ENCODE results near the gene SYT9. TPM values are rescaled to one million over a fixed set of nuclear protein-coding genes. Genes with fewer than 3 reads are reported as not detected.

SYT9 gene
- total RNA-seq, 4 donors from 2014 or later, result 0.14 to 0.16 TPM; not detected in 2

GRCh38 chr11:7303146-7303545, 51.4 kb downstream of the SYT9 start:
- TF ChIP-seq, protein P1, sequence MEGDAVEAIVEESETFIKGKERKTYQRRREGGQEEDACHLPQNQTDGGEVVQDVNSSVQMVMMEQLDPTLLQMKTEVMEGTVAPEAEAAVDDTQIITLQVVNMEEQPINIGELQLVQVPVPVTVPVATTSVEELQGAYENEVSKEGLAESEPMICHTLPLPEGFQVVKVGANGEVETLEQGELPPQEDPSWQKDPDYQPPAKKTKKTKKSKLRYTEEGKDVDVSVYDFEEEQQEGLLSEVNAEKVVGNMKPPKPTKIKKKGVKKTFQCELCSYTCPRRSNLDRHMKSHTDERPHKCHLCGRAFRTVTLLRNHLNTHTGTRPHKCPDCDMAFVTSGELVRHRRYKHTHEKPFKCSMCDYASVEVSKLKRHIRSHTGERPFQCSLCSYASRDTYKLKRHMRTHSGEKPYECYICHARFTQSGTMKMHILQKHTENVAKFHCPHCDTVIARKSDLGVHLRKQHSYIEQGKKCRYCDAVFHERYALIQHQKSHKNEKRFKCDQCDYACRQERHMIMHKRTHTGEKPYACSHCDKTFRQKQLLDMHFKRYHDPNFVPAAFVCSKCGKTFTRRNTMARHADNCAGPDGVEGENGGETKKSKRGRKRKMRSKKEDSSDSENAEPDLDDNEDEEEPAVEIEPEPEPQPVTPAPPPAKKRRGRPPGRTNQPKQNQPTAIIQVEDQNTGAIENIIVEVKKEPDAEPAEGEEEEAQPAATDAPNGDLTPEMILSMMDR (IDR thresholded peaks at IDR 0.05), result no peak
- TF ChIP-seq POLR2AphosphoS5 (IDR thresholded peaks at IDR 0.05) (no peak), POLR2A (IDR thresholded peaks at IDR 0.05) (no peak), EP300 (IDR thresholded peaks at IDR 0.05; ENCODE audit: low read depth) (no peak)
- Histone ChIP-seq H3K36me3 (no peaks in the 10 kb centered on the region), H3K27me3 (no peaks in the 10 kb centered on the region), H3K4me3 (no peak overlapping the region), H3K27ac (no peak overlapping the region), H3K4me1 (no peaks in the 10 kb centered on the region), H3K9me3 (no peaks in the 10 kb centered on the region)
- no peak for DNase-seq
- 90 to 97% methylated on average over 5 to 11 of the region's 11 CpGs for WGBS, 2 donors (ENCODE audit: low coverage in 1 of 2)
- intact Hi-C loops (cut with DNase I; ENCODE audit: low total_unique reads), result no loop called here
- in situ Hi-C loops (cut with MboI; ENCODE audit: low pct_ligation_motif_present in 1 of 4, low pct_unique_long_range_greater_than_20kb in 1 of 4, low sequenced_read_pairs in 3 of 4), result no loop called here

DNA sequence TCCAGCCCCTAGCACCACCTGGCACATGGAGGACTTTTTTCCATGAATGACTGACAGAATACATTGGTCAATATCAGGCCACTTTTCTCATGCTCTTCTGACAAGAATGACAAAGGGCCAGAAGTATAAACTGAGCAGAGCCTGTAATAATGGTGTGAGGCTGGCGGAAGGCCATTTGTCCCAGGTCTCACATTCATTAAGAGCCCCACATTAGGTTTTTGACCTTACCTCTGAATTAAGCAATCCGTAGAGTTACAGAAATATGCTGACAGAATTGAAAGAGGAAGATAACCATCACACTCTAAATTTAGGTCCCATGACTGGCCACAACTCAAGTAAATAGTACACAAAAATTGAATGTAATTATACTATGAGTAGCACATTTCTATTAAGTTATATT, 55.2 kb downstream of the SYT9 start:
- WGBS, 2 donors (ENCODE audit: low coverage in 1 of 2), result 70 to 82% methylated on average over 2 of the region's 2 CpGs
- Histone ChIP-seq H3K4me3 (no peak overlapping the region), H3K27me3 (no peaks in the 10 kb centered on the region), H3K4me1 (no peaks in the 10 kb centered on the region), H3K27ac (no peak overlapping the region), H3K36me3 (no peaks in the 10 kb centered on the region), H3K9me3 (no peaks in the 10 kb centered on the region)
- intact Hi-C loops (cut with DNase I; ENCODE audit: low total_unique reads), result no loop called here
- in situ Hi-C loops (cut with MboI; ENCODE audit: low pct_ligation_motif_present in 1 of 4, low pct_unique_long_range_greater_than_20kb in 1 of 4, low sequenced_read_pairs in 3 of 4), result no loop called here
- no peak for DNase-seq
- TF ChIP-seq, protein P1 (IDR thresholded peaks at IDR 0.05), result no peak
- TF ChIP-seq POLR2A (IDR thresholded peaks at IDR 0.05) (no peak), POLR2AphosphoS5 (IDR thresholded peaks at IDR 0.05) (no peak), EP300 (IDR thresholded peaks at IDR 0.05; ENCODE audit: low read depth) (no peak)

DNA sequence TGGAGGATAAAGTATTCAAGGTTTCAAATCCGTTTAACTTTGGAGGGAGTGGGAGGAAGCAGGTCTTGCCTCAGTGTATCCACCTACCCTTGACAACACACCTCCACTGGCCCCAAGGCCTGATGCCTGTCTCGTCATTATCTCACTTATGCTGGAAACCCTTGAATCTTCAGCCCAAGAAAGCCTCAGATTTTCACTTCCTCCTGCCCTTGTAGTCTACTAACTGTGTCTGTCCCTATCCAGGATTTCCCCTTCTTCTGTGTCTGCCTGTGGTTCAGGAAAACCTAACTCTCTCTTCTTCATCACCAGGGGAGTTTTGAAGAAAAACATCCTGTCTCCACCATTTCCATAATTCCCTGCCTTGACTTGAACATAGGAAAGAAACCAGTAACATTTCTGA, 56.1 kb downstream of the SYT9 start:
- intact Hi-C loops (cut with DNase I; ENCODE audit: low total_unique reads) (no loop called here), in situ Hi-C loops (cut with MboI; ENCODE audit: low pct_ligation_motif_present in 1 of 4, low pct_unique_long_range_greater_than_20kb in 1 of 4, low sequenced_read_pairs in 3 of 4) (no loop called here)
- no peak for DNase-seq
- Histone ChIP-seq H3K4me3 (no peak overlapping the region), H3K27me3 (no peaks in the 10 kb centered on the region), H3K36me3 (no peaks in the 10 kb centered on the region), H3K4me1 (no peaks in the 10 kb centered on the region), H3K27ac (no peak overlapping the region), H3K9me3 (no peaks in the 10 kb centered on the region)
- 72 to 73% methylated on average over 2 of the region's 2 CpGs for WGBS, 2 donors (ENCODE audit: low coverage in 1 of 2)
- TF ChIP-seq POLR2AphosphoS5 (IDR thresholded peaks at IDR 0.05), result no peak
- TF ChIP-seq, protein P1 (IDR thresholded peaks at IDR 0.05), result no peak
- no peak for TF ChIP-seq POLR2A (IDR thresholded peaks at IDR 0.05)
- TF ChIP-seq EP300 (IDR thresholded peaks at IDR 0.05; ENCODE audit: low read depth), result no peak

GRCh38 chr11:7311903-7312302, 60.2 kb downstream of the SYT9 start:
- no peaks in the 10 kb centered on the region for H3K4me1 ChIP-seq
- no peaks in the 10 kb centered on the region for H3K27me3 ChIP-seq
- 25 to 34% methylated on average over 2 to 3 of the region's 3 CpGs for WGBS, 2 donors (ENCODE audit: low coverage in 1 of 2)
- intact Hi-C loops (cut with DNase I; ENCODE audit: low total_unique reads) (no loop called here), in situ Hi-C loops (cut with MboI; ENCODE audit: low pct_ligation_motif_present in 1 of 4, low pct_unique_long_range_greater_than_20kb in 1 of 4, low sequenced_read_pairs in 3 of 4) (no loop called here)
- no peaks in the 10 kb centered on the region for H3K36me3 ChIP-seq
- H3K27ac ChIP-seq, result no peak overlapping the region
- TF ChIP-seq EP300 (IDR thresholded peaks at IDR 0.05; ENCODE audit: low read depth) (no peak), POLR2A (IDR thresholded peaks at IDR 0.05) (no peak), POLR2AphosphoS5 (IDR thresholded peaks at IDR 0.05) (no peak)
- TF ChIP-seq, protein P1 (IDR thresholded peaks at IDR 0.05), result no peak
- DNase-seq, result no peak
- no peaks in the 10 kb centered on the region for H3K9me3 ChIP-seq
- H3K4me3 ChIP-seq, result no peak overlapping the region
